ENCODE data around the gene FCER2. TPM values are rescaled to one million over a fixed set of nuclear protein-coding genes. Genes with fewer than 3 reads are reported as not detected.

FCER2 gene
- total RNA-seq, 6 experiments from 2014 or later: not detected

DNA sequence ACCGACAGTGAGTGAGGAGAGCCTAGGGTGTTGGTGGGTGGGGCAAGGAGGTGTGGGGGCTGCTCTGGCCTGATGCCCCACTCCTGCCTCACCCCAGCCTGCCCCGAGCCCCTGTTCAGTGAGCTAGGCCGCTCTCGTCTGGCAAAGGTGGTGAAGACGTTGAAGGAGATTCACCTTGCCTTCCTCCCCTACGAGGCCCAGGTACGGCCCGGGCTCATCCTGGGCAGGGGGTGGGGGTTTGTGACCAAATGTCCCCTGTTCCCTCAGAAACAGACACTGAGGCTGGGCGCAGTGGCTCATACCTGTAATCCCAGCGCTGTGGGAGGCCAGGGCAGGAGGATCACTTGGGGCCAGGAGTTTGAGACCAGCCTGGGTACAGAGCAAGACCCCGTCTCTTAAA is 61.1 kb downstream of the FCER2 start:
- peaks cover 9% of the 10 kb centered on the region for H3K27me3 Mint-ChIP-seq (ENCODE audit: insufficient read depth)
- no peak for DNase-seq
- TF ChIP-seq, protein P1, sequence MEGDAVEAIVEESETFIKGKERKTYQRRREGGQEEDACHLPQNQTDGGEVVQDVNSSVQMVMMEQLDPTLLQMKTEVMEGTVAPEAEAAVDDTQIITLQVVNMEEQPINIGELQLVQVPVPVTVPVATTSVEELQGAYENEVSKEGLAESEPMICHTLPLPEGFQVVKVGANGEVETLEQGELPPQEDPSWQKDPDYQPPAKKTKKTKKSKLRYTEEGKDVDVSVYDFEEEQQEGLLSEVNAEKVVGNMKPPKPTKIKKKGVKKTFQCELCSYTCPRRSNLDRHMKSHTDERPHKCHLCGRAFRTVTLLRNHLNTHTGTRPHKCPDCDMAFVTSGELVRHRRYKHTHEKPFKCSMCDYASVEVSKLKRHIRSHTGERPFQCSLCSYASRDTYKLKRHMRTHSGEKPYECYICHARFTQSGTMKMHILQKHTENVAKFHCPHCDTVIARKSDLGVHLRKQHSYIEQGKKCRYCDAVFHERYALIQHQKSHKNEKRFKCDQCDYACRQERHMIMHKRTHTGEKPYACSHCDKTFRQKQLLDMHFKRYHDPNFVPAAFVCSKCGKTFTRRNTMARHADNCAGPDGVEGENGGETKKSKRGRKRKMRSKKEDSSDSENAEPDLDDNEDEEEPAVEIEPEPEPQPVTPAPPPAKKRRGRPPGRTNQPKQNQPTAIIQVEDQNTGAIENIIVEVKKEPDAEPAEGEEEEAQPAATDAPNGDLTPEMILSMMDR (IDR thresholded peaks at IDR 0.05): no peak
- H3K27ac Mint-ChIP-seq: no peak overlapping the region
- no peaks in the 10 kb centered on the region for H3K36me3 Mint-ChIP-seq (ENCODE audit: low read depth)
- H3K4me1 Mint-ChIP-seq (ENCODE audit: low read depth): no peaks in the 10 kb centered on the region
- peaks cover 4% of the 10 kb centered on the region; the same call in 1 of the 2 replicates for H3K9me3 Mint-ChIP-seq
- no peak overlapping the region for H3K4me3 Mint-ChIP-seq

DNA sequence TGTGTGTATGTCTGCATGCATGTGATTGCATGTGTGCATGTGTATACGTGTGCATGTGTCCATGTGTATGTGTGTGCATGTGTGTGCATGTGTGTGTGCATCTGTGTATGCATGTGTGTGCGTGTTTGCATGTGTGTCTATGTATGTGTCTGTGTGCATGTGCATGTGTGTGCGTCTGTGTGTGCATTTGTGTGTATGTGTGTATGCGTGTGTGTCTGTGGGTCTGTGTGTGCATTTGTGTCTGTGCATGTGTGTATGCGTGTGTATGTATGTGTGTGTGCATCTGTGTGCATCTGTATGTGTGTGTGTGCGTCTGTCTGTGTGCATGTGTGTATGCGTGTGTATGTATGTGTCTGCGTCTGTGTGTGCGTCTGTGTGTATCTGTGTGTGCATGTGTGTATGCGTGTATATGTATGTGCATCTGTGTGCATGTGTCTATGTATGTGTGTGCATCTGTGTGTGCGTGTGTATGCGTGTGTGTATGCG is 62.0 kb downstream of the FCER2 start:
- H3K36me3 Mint-ChIP-seq (ENCODE audit: low read depth): no peaks in the 10 kb centered on the region
- peaks cover 4% of the 10 kb centered on the region; the same call in 1 of the 2 replicates for H3K9me3 Mint-ChIP-seq
- no peak overlapping the region for H3K27ac Mint-ChIP-seq
- no peaks in the 10 kb centered on the region for H3K4me1 Mint-ChIP-seq (ENCODE audit: low read depth)
- TF ChIP-seq, protein P1 (IDR thresholded peaks at IDR 0.05): no peak
- no peak overlapping the region for H3K4me3 Mint-ChIP-seq
- H3K27me3 Mint-ChIP-seq (ENCODE audit: insufficient read depth): peaks cover 4% of the 10 kb centered on the region
- DNase-seq: no peak

DNA sequence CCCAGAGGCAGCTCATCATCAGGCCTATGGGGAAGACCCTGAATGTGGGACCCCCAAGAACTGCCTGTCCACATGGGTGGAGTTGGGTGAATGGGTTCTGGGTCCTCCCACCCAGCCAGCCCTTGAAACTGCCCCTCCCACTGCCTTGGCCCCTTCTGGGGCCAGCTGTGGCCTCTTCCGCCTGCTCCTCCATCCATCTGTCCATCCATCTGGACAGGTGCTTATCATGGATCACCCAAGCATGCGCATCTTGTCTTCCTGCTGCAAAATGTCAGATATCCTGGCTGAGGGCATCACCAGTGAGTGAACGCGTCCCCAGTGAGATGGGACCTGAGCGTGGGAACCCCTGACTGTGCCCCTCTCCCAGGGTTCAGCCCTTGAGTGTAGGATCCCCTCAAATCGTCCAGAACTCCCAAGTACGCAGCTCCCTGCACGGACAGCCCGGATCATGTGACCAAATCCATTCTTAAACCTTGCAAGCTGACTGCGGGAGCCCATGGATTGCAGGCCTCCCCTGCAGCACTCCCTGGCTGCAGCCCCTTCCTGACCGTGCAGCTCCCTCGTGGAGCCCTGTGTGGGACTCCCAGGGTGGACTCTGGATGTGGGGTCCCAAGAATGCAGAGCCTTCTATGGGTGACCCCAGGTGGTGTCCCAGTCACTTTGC is 63.0 kb downstream of the FCER2 start:
- H3K9me3 Mint-ChIP-seq: peaks cover 4% of the 10 kb centered on the region; the same call in 1 of the 2 replicates
- H3K4me1 Mint-ChIP-seq (ENCODE audit: low read depth): no peaks in the 10 kb centered on the region
- TF ChIP-seq, protein P1 (IDR thresholded peaks at IDR 0.05): no peak
- H3K27ac Mint-ChIP-seq: no peak overlapping the region
- H3K4me3 Mint-ChIP-seq: no peak overlapping the region
- peaks cover 4% of the 10 kb centered on the region for H3K27me3 Mint-ChIP-seq (ENCODE audit: insufficient read depth)
- H3K36me3 Mint-ChIP-seq (ENCODE audit: low read depth): no peaks in the 10 kb centered on the region
- no peak for DNase-seq

Other genes starting within 250 kb of the FCER2 start
- 1 to 10 TPM in 3 of 6 experiments, under 1 TPM in 3; 0.51 to 2.8 (median 1.0) TPM for gene PEX11G, start 213.1 kb downstream of the FCER2 start, total RNA-seq (2021; fragmentation: NEBNext Ultra II Directional; extraction: Animal tissue kit (Norgen Biotek cat#: 25700))
- gene ZNF358, start 186.0 kb downstream of the FCER2 start, total RNA-seq (2021; fragmentation: NEBNext Ultra II Directional; extraction: Animal tissue kit (Norgen Biotek cat#: 25700)): 10 to 100 TPM; 30.0 to 41.1 (median 35.8) TPM
- 10 to 100 TPM; 18.2 to 28.7 (median 21.3) TPM for gene MCOLN1, start 179.5 kb downstream of the FCER2 start, total RNA-seq (2021; fragmentation: NEBNext Ultra II Directional; extraction: Animal tissue kit (Norgen Biotek cat#: 25700))
- 100 to 1,000 TPM; 123 to 157 (median 138) TPM for gene PNPLA6, start 166.4 kb downstream of the FCER2 start, total RNA-seq (2021; fragmentation: NEBNext Ultra II Directional; extraction: Animal tissue kit (Norgen Biotek cat#: 25700))
- not detected for gene CAMSAP3, start 106.3 kb downstream of the FCER2 start, total RNA-seq (2021; fragmentation: NEBNext Ultra II Directional; extraction: Animal tissue kit (Norgen Biotek cat#: 25700))
- gene XAB2, start 72.6 kb downstream of the FCER2 start, total RNA-seq (2021; fragmentation: NEBNext Ultra II Directional; extraction: Animal tissue kit (Norgen Biotek cat#: 25700)): 10 to 100 TPM; 35.1 to 39.8 (median 36.3) TPM
- 100 to 1,000 TPM in 5 of 6 experiments, 10 to 100 TPM in 1; 82.1 to 138 (median 110) TPM for gene PET100, start 72.3 kb downstream of the FCER2 start, total RNA-seq (2021; fragmentation: NEBNext Ultra II Directional; extraction: Animal tissue kit (Norgen Biotek cat#: 25700))
- not detected for gene PCP2, start 68.4 kb downstream of the FCER2 start, total RNA-seq (2021; fragmentation: NEBNext Ultra II Directional; extraction: Animal tissue kit (Norgen Biotek cat#: 25700))
- gene STXBP2, start 65.0 kb downstream of the FCER2 start, total RNA-seq (2021; fragmentation: NEBNext Ultra II Directional; extraction: Animal tissue kit (Norgen Biotek cat#: 25700)): 1 to 10 TPM; 1.8 to 6.7 (median 4.4) TPM
- gene RETN, start 33.1 kb downstream of the FCER2 start, total RNA-seq (2021; fragmentation: NEBNext Ultra II Directional; extraction: Animal tissue kit (Norgen Biotek cat#: 25700)): not detected
- gene MCEMP1, start 25.0 kb downstream of the FCER2 start, total RNA-seq (2021; fragmentation: NEBNext Ultra II Directional; extraction: Animal tissue kit (Norgen Biotek cat#: 25700)): not detected
- 100 to 1,000 TPM; 143 to 179 (median 159) TPM for gene TRAPPC5, start 21.3 kb downstream of the FCER2 start, total RNA-seq (2021; fragmentation: NEBNext Ultra II Directional; extraction: Animal tissue kit (Norgen Biotek cat#: 25700))
- gene CLEC4G, start 30.0 kb upstream of the FCER2 start, total RNA-seq (2021; fragmentation: NEBNext Ultra II Directional; extraction: Animal tissue kit (Norgen Biotek cat#: 25700)): not detected
- gene CD209, start 45.4 kb upstream of the FCER2 start, total RNA-seq (2021; fragmentation: NEBNext Ultra II Directional; extraction: Animal tissue kit (Norgen Biotek cat#: 25700)): not detected
- gene CLEC4M, start 61.1 kb upstream of the FCER2 start, total RNA-seq (2021; fragmentation: NEBNext Ultra II Directional; extraction: Animal tissue kit (Norgen Biotek cat#: 25700)): not detected
- gene EVI5L, start 128.1 kb upstream of the FCER2 start, total RNA-seq (2021; fragmentation: NEBNext Ultra II Directional; extraction: Animal tissue kit (Norgen Biotek cat#: 25700)): 10 to 100 TPM; 26.4 to 33.0 (median 27.7) TPM
- under 1 TPM in 4 of 6 experiments, not detected in 2; 0.05 to 0.18 (median 0.09) TPM for gene PRR36, start 172.3 kb upstream of the FCER2 start, total RNA-seq (2021; fragmentation: NEBNext Ultra II Directional; extraction: Animal tissue kit (Norgen Biotek cat#: 25700))
- gene LRRC8E, start 186.4 kb upstream of the FCER2 start, total RNA-seq (2021; fragmentation: NEBNext Ultra II Directional; extraction: Animal tissue kit (Norgen Biotek cat#: 25700)): 1 to 10 TPM; 4.9 to 7.3 (median 6.1) TPM
- 10 to 100 TPM; 21.7 to 25.8 (median 22.8) TPM for gene MAP2K7, start 201.7 kb upstream of the FCER2 start, total RNA-seq (2021; fragmentation: NEBNext Ultra II Directional; extraction: Animal tissue kit (Norgen Biotek cat#: 25700))
- 10 to 100 TPM in 2 of 6 experiments, 1 to 10 TPM in 4; 4.5 to 12.0 (median 7.7) TPM for gene TGFBR3L, start 212.7 kb upstream of the FCER2 start, total RNA-seq (2021; fragmentation: NEBNext Ultra II Directional; extraction: Animal tissue kit (Norgen Biotek cat#: 25700))
- 10 to 100 TPM; 22.3 to 27.1 (median 25.2) TPM for gene SNAPC2, start 218.2 kb upstream of the FCER2 start, total RNA-seq (2021; fragmentation: NEBNext Ultra II Directional; extraction: Animal tissue kit (Norgen Biotek cat#: 25700))
- gene CTXN1, start 224.0 kb upstream of the FCER2 start, total RNA-seq (2021; fragmentation: NEBNext Ultra II Directional; extraction: Animal tissue kit (Norgen Biotek cat#: 25700)): 10 to 100 TPM in 2 of 6 experiments, 1 to 10 TPM in 4; 5.0 to 14.0 (median 5.4) TPM
- 10 to 100 TPM; 42.9 to 53.5 (median 46.1) TPM for gene TIMM44, start 241.5 kb upstream of the FCER2 start, total RNA-seq (2021; fragmentation: NEBNext Ultra II Directional; extraction: Animal tissue kit (Norgen Biotek cat#: 25700))